ENCODE results near the gene DOCK3. TPM values are rescaled to one million over a fixed set of nuclear protein-coding genes. Genes with fewer than 3 reads are reported as not detected.
"Not testable (repeated sequence)": the region's sequence is repeated elsewhere in the genome, so short reads cannot be mapped to it uniquely, and the experiment has no call there.

The DOCK3 gene
- polyA plus RNA-seq, 1 donor from 2014 or later, result not detected

DNA sequence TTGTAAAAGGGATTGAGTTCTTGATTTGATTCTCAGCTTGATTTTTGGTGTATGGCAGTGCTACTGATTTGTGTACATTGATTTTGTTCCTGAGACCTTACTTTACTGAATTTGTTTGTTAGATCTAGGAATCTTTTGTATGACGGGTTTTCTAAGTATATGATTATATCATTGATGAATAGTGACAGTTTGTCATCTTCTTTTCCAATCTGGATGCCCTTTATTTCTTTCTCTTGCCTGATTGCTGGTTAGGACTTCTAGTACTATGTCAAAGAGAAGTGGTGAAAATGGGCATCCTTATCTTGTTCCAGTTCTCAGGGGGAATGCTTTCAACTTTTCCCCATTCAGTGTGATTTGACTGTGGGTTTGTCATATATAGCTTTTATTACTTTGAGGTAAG is 103.0 kb downstream of the DOCK3 start:
- Mint-ChIP-seq H3K4me1 (no peaks in the 10 kb centered on the region), H3K27ac (no peak overlapping the region), H3K4me3 (no peak overlapping the region), H3K27me3 (peaks cover 6% of the 10 kb centered on the region), H3K36me3 (peaks cover 2% of the 10 kb centered on the region), H3K9me3 (peaks cover 3 to 4% (median 4%) of the 10 kb centered on the region in 3 donors)

DNA sequence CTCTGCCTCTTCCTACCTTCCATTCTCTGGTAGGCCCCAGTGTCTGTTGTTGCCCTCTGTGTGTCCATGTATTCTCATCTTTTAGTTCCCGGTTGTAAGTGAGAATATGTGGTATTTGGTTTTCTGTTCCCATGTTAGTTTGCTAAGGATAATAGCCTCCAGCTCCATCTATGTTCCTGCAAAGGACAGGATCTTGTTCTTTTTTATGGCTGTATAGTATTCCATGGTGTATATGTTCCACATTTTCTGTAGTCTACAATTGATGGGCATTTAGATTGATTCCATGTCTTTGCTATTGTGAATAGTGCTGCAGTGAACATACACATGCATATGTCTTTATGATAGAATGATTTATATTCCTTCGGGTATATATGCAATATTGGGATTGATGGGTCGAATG is 107.0 kb downstream of the DOCK3 start:
- H3K4me3 Mint-ChIP-seq, result peak overlapping the region in 1 of 4 donors; percentile 14
- H3K36me3 Mint-ChIP-seq, H3K27me3 Mint-ChIP-seq, H3K27ac Mint-ChIP-seq, H3K4me1 Mint-ChIP-seq: not testable (repeated sequence)
- H3K9me3 Mint-ChIP-seq, result peaks cover 8 to 13% (median 13%) of the 10 kb centered on the region in 3 donors

DNA sequence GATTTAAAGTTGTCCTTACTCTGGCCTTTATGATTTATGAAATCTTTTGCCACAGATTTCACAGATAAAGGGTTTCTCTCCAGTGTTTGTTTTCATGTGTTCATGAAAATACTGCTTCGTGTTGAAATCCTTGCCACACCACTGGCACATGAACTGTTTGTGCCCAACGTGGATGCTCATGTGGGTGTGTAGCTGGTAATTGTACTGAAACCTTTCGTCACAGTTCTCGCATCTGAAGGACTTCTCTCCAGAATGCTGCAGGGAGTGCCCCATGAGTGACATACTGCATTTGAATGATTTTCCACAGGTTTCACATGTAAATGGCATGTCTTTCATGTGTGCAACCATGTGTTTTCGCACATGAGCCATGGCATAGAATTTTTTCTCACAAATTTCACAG is 111.9 kb downstream of the DOCK3 start:
- H3K27ac Mint-ChIP-seq, result no peak overlapping the region
- H3K4me1 Mint-ChIP-seq, result no peaks in the 10 kb centered on the region
- peaks cover 2% of the 10 kb centered on the region for H3K27me3 Mint-ChIP-seq
- H3K36me3 Mint-ChIP-seq, result peaks cover 2% of the 10 kb centered on the region
- H3K4me3 Mint-ChIP-seq, result no peak overlapping the region
- H3K9me3 Mint-ChIP-seq, result peaks cover 8 to 13% (median 12%) of the 10 kb centered on the region in 3 donors

DNA sequence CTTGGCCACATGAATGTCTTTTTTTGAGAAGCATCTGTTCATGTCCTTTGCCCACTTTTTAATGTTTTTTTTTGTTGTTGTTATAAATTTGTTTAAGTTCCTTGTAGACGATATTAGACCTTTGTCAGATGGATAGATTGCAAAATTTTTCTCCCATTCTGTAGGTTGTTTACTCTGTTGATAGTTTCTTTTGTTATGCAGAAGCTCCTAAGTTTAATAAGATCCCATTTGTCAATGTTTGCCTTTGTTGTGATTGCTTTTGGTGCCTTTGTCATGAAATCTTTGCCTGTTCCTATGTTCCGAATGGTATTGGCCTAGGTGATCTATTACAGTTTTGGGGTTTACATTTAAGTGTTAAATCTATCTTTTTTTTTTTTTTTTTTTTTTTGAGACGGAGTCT is 116.2 kb downstream of the DOCK3 start:
- not testable (repeated sequence) for H3K4me3 Mint-ChIP-seq, H3K36me3 Mint-ChIP-seq

DNA sequence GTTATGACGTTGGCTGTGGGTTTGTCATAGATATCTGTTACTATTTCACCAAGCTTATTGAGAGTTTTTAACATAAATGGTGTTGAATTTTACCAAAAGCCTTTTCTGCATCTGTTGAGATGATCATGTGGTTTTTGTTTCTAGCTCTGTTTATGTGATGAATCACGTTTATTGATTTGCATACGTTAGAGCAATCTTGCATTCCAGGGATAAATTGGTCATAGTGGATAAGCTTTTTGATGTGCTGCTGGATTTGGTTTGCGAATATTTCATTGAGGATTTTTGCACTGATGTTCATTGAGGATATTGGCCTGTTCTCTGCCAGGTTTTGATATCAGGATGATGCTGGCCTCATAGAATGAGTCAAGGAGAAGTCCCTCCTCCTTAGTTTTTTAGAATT is 117.8 kb downstream of the DOCK3 start:
- no peaks in the 10 kb centered on the region for H3K4me1 Mint-ChIP-seq
- H3K27me3 Mint-ChIP-seq, result peaks cover 6% of the 10 kb centered on the region
- H3K27ac Mint-ChIP-seq, result no peak overlapping the region
- H3K36me3 Mint-ChIP-seq, result no peaks in the 10 kb centered on the region
- peaks cover 0 to 5% (median 0%) of the 10 kb centered on the region in 3 donors for H3K9me3 Mint-ChIP-seq
- no peak overlapping the region for H3K4me3 Mint-ChIP-seq

More for the DNA sequence above, 116.2 kb downstream of the DOCK3 start:
- not testable (repeated sequence) for H3K4me1 Mint-ChIP-seq, H3K27ac Mint-ChIP-seq, H3K27me3 Mint-ChIP-seq, H3K9me3 Mint-ChIP-seq

DNA sequence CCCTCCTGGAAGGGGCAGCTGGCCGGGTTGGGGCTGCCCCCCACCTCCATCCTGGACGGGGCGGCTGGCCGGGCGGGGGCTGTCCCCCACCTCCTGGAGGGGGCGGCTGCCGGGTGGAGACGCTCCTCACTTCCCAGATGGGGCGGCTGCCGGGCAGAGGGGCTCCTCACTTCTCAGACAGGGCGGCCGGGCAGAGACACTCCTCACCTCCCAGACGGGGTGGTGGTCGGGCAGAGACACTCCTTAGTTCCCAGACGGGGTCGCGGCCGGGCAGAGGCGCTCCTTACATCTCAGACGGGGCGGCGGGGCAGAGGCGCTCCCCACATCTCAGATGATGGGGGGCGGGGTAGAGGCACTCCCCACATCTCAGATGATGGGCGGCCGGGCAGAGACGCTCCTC is 129.1 kb downstream of the DOCK3 start:
- H3K36me3 Mint-ChIP-seq, H3K4me1 Mint-ChIP-seq, H3K27ac Mint-ChIP-seq, H3K4me3 Mint-ChIP-seq, H3K27me3 Mint-ChIP-seq: not testable (repeated sequence)
- peaks cover 24 to 39% (median 31%) of the 10 kb centered on the region in 3 donors for H3K9me3 Mint-ChIP-seq

DNA sequence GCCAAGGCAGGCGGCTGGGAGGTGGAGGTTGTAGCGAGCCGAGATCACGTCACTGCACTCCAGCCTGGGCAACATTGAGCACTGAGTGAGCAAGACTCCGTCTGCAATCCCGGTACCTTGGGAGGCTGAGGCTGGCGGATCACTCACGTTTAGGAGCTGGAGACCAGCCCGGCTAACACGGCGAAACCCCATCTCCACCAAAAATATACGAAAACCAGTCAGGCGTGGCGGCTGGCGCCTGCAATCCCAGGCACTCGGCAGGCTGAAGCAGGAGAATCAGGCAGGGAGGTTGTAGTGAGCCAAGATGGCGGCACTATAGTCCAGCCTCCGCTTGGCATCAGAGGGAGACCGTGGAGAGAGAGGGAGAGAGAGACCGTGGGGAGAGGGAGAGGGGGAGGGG is 129.6 kb downstream of the DOCK3 start:
- H3K9me3 Mint-ChIP-seq, result peaks cover 19 to 33% (median 26%) of the 10 kb centered on the region in 3 donors
- H3K36me3 Mint-ChIP-seq, H3K27ac Mint-ChIP-seq, H3K4me3 Mint-ChIP-seq, H3K4me1 Mint-ChIP-seq, H3K27me3 Mint-ChIP-seq: not testable (repeated sequence)

DNA sequence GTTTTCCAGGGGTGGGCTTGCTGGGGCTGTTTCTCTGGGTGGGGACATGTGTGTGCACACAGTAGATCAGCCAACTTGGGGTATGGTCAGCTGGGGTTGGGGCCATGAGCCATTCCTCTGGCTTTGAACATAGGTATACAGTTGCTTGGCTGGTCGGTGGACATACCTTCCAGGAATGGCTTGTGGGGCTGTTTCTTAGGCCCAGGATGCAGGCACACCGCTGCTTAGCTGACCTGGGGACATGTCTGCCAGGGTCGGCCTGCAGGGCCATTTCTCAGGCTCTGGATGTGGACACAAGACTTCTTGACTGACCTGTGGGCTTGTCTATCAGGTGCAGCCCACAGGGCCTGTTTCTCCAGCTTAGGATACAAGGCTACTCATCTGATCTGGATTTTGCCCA is 130.6 kb downstream of the DOCK3 start:
- peaks cover 12 to 25% (median 17%) of the 10 kb centered on the region in 3 donors for H3K9me3 Mint-ChIP-seq
- no peaks in the 10 kb centered on the region for H3K27me3 Mint-ChIP-seq
- H3K27ac Mint-ChIP-seq, result no peak overlapping the region
- H3K4me3 Mint-ChIP-seq, result no peak overlapping the region
- no peaks in the 10 kb centered on the region for H3K4me1 Mint-ChIP-seq
- peaks cover 2% of the 10 kb centered on the region for H3K36me3 Mint-ChIP-seq

DNA sequence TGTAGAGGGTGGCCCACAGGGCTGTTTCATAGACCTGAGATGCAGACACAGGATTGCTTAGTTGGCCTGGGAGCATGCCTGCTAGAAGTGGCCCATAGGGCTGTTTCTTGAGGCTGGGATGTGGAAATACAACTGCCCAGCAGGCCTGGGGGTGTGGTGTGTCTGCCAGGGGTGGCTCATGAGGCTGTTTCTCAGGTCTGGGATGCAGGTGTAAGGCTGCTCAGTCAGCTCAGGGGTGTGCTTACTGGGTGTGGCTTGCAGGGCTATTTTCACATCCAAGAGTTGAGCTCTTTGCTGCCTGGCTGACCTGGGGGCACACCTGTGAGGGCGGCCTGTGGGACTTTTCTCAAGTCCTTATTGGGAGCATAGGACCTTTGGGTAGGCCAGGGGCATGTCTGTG is 131.3 kb downstream of the DOCK3 start:
- Mint-ChIP-seq H3K27me3 (no peaks in the 10 kb centered on the region), H3K4me3 (no peak overlapping the region), H3K27ac (no peak overlapping the region), H3K4me1 (no peaks in the 10 kb centered on the region), H3K36me3 (peaks cover 2% of the 10 kb centered on the region), H3K9me3 (peaks cover 8 to 20% (median 16%) of the 10 kb centered on the region in 3 donors)

DNA sequence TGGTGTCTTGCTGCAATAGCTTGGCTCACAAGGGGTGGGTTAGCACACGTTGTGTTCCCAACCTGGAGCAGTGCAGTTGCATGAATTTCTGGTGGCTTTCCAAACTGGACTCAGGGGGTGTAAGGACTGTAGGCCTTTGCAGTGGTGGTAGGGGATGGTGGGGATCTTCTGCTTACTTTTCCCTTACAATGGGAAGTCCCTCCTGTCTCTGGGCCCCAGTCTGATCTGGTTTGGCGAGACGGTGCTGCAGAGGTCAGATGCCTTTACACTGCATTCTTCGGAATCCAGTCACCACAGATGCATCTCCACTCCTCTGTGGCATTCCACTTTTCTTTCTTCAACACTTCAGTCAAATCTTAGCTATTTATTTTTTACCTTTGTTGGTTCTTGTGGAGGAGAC is 132.1 kb downstream of the DOCK3 start:
- peaks cover 2 to 13% (median 8%) of the 10 kb centered on the region in 3 donors for H3K9me3 Mint-ChIP-seq
- H3K4me3 Mint-ChIP-seq, result no peak overlapping the region
- peaks cover 2% of the 10 kb centered on the region for H3K36me3 Mint-ChIP-seq
- no peaks in the 10 kb centered on the region for H3K4me1 Mint-ChIP-seq
- H3K27me3 Mint-ChIP-seq, result no peaks in the 10 kb centered on the region
- H3K27ac Mint-ChIP-seq, result peak overlapping the region in 1 of 3 donors; percentile 26

DNA sequence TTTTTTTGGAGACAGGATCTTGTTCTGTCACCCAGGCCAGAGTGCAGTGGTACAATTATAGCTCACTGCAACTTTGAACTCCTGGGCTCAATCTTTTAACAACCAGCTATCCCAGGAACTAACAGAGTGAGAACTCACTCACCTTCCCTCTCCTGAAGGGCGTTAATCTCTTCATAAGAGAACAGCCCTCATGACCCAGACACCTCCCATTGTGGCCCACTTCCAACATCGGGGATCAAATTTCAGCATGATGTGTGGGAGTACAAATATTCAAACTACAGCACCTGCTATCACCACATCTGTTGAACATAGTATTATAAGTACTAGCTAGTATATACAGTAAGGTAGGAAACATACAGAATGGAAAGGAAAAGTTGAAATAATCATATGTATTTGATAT is 132.5 kb downstream of the DOCK3 start:
- no peak overlapping the region for H3K4me3 Mint-ChIP-seq
- H3K27me3 Mint-ChIP-seq, result no peaks in the 10 kb centered on the region
- peak overlapping the region in 1 of 3 donors; percentile 26 for H3K27ac Mint-ChIP-seq
- no peaks in the 10 kb centered on the region for H3K4me1 Mint-ChIP-seq
- H3K9me3 Mint-ChIP-seq, result peaks cover under 1 to 10% (median 4%) of the 10 kb centered on the region in 3 donors
- peaks cover 2% of the 10 kb centered on the region for H3K36me3 Mint-ChIP-seq

DNA sequence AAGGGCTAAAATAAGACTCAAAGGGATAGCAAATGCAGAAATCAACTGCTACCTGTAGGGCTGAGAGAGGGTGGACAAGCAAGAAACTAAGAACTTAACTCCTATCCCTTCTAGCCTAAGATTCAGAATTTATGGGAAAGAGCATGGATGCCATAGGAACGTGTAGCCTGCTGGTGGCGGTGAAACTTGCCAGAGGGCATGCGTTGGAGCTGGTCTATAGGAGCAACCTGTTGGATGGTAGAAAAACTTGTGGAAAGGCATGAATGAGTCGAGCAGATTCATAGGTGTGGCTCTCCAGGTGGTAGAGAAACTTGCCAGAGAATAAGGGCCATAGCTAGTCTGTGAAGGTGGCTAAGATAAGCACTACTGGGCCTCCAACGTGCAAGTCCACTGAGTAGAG is 137.2 kb downstream of the DOCK3 start:
- H3K36me3 Mint-ChIP-seq, result no peaks in the 10 kb centered on the region
- H3K4me3 Mint-ChIP-seq, result no peak overlapping the region
- H3K27ac Mint-ChIP-seq, result no peak overlapping the region
- no peaks in the 10 kb centered on the region for H3K27me3 Mint-ChIP-seq
- H3K9me3 Mint-ChIP-seq, result no peaks in the 10 kb centered on the region
- H3K4me1 Mint-ChIP-seq, result no peaks in the 10 kb centered on the region

DNA sequence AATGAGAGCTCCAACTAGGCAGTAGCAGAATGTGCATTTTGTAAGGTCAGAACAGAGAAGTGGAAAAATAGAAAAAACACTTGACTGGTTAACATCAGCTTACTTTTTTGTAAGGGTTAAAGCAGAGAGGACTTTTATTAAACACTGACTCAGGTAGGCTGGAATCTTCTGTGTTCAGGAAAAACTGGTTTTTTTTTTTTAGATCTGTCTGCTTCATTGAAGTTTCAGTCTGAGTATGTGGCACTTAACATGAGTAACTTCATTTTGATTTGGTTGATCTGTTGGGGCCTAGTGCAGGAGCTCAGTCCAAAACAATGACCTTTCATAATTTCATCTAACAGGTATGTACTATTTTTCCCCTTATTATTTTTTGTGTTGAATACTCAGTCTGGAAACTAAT is 141.1 kb downstream of the DOCK3 start:
- H3K36me3 Mint-ChIP-seq, result peaks cover 2% of the 10 kb centered on the region
- H3K9me3 Mint-ChIP-seq, result no peaks in the 10 kb centered on the region
- no peak overlapping the region for H3K27ac Mint-ChIP-seq
- H3K4me1 Mint-ChIP-seq, result no peaks in the 10 kb centered on the region
- no peaks in the 10 kb centered on the region for H3K27me3 Mint-ChIP-seq
- no peak overlapping the region for H3K4me3 Mint-ChIP-seq

DNA sequence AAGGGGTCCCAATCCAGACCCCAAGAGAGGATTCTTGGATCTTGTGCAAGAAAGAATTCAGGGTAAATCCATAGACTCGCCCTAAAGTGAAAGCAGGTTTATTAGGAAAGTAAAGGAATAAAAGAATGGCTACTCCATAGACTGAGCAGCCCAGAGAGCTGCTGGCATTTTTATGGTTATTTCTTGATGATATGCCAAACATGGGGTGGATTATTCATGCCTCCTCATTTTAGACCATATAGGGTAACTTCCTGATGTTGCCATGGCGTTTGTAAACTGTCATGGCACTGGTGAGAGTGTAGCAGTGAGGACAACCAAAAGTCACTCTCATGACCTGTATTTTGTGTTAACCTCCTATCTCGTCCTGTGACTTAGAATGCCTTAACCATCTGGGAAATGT is 142.2 kb downstream of the DOCK3 start:
- H3K36me3 Mint-ChIP-seq, result peaks cover 2% of the 10 kb centered on the region
- H3K27ac Mint-ChIP-seq, result no peak overlapping the region
- H3K27me3 Mint-ChIP-seq, result no peaks in the 10 kb centered on the region
- H3K9me3 Mint-ChIP-seq, result peaks cover 0 to 2% (median 0%) of the 10 kb centered on the region in 3 donors
- H3K4me1 Mint-ChIP-seq, result no peaks in the 10 kb centered on the region
- H3K4me3 Mint-ChIP-seq, result no peak overlapping the region

DNA sequence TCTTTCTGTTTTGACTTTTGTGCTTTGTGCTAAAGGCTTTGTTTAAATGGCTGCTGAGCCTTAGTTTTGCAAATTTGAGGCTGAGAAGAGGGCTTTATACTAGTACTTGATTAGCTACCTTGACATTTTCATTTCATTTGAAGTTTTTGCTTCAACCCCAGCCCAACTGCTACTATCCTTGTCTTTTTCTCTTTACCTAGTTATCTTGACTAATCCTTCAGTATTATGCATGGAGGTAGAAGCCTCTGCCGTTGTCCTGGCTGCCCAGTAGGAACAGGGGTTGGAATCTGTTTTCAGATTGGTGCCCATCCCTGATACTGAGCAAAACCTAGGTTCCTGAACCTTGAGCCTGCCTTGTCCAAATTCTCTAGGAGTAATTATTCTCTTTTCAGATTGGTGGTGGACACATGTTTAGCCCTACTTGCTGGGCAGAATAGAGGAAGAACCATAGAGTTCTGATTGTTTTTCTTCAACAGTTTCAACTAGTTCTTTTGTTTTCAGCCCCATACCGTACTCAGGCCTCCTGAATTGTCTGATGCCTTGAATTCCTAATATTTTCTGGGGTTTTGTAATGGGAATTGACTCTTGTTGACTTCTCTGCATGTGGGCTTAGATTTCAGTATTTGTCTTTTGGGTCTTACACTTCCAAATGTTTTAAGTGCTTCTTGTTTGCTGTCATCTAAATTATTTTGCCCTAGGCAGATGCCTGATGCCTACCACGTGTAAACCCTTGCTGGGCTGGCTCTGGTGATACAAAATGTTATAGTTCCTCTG is 143.2 kb downstream of the DOCK3 start:
- H3K4me3 Mint-ChIP-seq, result no peak overlapping the region
- H3K9me3 Mint-ChIP-seq, result peaks cover 0 to 2% (median 0%) of the 10 kb centered on the region in 3 donors
- peaks cover 2% of the 10 kb centered on the region for H3K36me3 Mint-ChIP-seq
- no peaks in the 10 kb centered on the region for H3K27me3 Mint-ChIP-seq
- H3K27ac Mint-ChIP-seq, result no peak overlapping the region
- H3K4me1 Mint-ChIP-seq, result no peaks in the 10 kb centered on the region

DNA sequence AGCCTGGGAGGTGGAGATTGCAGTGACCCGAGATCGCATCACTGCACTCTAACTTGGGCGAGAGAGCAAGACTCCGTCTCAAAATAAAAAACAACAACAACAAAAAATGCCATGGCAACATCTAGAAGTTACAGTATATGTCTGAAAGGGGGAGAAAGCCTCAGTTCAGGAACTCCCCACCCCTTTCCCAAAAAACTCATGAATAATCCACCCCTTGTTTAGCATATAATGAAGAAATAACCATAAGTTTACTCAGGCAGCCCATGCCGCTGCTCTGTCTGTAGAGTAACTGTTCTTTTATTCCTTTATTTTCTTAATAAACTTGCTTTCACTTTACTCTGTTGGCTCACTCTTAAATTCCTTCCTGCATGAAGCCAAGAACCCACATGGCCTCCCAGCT is 145.2 kb downstream of the DOCK3 start:
- Mint-ChIP-seq H3K27me3 (no peaks in the 10 kb centered on the region), H3K27ac (no peak overlapping the region), H3K9me3 (peaks cover 0 to 2% (median 0%) of the 10 kb centered on the region in 3 donors), H3K4me1 (no peaks in the 10 kb centered on the region), H3K4me3 (peak overlapping the region in 1 of 4 donors; percentile 13), H3K36me3 (peaks cover 4% of the 10 kb centered on the region)

Measured in IgD-negative memory B cell (primary cell).